ENCODE measurements around the gene FAM53B.

FAM53B gene

DNA sequence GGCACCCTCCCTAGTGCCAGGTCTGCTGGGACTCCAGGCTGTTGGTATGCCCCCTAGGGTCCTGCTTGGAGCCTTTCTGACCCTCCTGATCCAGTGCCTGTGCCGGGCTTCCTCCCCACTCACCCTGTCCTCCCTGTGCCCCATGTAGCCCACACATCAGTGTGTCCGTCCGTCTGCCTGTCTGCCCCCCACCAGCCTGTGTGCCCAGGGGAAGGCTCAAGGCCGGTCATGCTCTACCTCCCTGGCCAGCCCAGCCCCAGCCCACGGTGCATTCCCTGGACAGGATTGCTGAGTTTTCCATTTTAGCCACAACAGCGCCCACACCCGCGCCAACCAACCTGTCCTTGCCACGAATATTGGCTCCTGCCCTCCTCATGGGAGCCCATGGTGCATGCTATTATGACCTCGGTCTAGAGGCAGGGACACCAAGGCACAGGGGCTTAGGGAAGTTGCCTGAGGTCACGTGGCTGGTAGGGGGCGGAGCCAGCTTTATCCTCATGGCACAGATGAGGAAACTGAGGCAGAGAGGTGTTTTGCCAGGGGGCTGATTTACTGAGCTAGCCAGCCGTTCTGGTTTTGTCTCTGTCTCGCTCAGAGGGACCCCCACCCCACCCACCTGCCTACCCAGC lies 136.0 kb downstream of the FAM53B start:
- no peak for DNase-seq (ENCODE audit: low spot score)

DNA sequence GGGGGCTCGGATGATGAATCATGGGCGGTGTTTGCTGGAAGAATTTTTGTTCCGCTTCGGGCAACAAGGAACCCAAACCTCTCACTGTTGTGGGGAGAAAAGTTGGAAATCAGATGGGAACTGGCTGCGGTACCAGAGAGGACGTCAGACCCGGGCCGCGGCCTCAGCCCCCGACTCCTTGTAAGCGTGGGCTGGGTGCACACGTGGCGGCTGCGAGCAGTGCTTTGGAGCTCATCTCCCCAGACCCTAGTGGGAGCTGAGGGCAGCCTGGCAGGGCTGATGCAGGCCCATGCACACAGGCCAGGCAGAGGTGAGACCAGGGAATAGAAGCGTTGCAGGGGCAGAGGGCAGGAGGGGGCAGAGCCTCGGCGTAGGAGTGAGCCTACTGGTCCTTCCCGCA lies 136.5 kb downstream of the FAM53B start:
- no peak for DNase-seq (ENCODE audit: low spot score)

DNA sequence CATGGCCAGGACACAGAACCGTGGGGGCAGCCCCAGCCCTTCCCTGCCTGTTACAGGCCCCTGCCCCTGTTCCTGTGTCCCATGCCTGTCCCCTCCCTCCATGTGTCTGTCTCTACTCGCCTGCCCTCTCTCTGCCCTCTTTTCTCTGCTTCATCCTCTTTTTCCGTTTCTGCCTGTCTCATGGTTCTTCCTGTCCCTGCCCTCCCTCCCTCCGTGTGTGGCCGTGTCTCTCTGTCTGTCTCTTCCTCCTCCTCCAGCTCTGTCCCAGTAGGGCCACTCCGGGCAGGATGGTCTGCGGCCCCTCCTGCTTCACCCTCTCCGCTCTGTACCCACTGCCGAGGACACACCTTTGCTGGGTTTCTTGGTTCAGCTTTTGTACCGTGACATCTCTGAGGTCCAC lies 137.4 kb downstream of the FAM53B start:
- DNase-seq (ENCODE audit: low spot score): no peak

DNA sequence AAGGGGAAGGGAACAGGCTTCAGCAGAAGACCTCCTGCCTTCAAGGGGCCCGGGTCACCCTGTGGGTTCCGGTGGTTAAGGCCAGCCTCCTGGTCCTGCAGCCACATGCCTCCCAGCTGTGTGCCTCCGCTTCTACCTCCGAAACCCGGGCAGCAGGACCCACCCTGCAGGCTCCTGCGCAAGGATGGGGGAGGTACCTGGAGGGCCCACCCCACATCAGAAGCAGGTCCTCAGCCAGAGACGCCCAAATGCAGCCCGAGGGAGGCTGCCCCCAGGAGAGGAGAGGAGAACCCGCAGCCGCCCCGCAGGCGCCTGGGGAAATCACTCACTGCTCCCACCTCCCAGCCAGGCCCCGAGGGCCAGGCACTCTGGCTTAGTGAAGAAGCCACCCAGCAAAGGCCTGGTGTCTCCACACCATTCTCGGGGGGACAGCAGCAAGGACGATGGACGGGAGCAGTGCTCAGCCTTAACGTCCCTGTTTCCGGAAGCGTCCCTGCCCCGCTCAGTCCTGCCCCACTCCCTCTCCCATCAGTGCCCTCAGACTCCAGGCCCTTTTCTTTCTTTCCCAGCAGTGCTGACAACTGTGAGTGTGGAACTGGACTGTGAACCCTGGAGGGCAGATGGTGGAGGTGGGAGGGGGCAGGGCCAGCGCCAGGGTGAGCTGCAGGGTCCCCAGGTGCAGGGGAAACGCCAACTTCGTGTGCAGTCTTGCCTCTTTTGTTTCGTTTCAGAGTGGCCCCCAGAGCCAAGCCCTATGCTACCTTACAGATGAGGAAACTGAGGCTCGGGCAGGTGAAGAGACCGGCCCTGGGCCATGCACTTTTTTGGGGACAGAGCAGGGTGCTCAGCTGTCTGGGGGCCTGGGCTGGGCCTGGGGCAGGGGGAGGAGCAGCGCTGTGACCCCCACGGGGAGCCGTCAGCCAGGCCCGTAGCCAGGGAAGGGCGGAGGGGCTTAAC lies 138.0 kb downstream of the FAM53B start:
- no peak for DNase-seq (ENCODE audit: low spot score)

DNA sequence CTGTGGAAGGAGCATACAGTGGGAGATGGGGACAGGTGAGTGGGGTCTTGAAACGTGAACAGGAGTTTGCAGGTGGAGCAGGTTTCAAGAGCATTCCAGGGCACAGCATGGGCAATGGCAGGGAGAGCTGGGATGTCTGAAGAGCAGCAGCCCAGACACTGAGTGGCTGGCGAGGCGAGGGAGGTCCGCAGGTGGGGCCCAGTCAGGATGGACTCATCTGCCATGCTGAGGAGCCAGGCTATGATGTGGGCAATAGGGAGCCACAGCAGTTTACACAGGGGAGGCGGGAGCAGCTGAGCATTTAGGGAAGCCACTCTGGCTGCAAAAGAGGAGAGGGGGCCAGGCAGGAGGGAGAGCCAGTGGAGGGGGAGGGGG lies 138.7 kb downstream of the FAM53B start:
- no peak for DNase-seq (ENCODE audit: low spot score)

DNA sequence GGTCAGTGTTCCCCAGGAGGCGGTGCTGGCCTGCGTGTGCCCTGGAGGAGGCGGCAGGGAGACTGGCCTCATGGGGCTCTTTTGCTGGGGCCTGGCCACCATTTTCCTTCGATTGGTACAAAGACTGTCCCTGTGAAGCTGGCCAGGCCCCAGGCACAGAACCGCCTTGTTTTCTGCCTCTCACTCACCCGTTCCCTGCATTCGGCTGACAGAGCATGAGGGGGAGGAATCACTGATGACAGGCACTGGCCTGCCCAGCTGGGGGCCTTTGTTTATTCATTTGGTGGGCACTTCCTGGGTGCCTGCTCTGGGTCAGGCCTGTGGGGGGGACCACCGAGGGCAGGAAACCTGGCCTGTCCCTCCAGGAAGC lies 139.2 kb downstream of the FAM53B start:
- DNase-seq (ENCODE audit: low spot score): no peak

DNA sequence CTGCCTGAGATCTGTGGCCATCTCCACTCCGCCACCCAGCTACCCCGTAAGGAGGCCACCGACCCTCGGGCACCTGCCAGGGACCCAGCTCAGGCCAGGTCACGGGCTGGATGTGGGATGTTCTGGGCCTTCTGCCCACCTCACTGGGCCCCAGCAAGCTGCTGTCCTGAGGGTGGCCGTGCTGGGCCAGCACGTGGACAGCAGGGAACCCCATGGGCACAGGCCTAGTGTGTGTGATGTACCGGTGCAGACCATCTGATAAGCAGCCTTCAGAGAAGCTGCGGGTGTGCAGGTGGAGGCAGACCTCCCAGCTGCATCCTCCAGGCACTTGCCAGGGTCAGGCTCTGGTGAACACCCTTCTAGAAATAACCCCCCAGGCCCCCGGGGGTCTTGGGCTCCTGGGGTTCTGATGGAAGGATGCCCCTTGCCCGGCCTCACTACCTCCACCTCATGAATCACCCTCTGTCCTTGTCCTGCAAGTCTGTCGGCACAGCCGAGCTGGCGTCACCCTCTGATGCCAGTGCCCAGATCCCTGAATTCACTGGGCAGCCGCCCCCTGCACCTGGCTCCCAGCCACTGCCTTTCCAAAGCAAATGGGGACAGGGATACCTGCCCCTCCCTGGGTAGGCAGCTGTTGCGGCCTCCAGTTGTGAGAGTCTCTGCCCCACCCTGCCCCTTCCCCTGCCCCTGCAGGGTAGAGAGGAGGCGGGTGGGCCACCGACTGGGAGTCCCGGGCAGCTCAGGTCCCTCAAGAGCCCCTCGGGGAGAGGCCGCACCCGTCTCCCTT lies 139.8 kb downstream of the FAM53B start:
- DNase-seq (ENCODE audit: low spot score): no peak

DNA sequence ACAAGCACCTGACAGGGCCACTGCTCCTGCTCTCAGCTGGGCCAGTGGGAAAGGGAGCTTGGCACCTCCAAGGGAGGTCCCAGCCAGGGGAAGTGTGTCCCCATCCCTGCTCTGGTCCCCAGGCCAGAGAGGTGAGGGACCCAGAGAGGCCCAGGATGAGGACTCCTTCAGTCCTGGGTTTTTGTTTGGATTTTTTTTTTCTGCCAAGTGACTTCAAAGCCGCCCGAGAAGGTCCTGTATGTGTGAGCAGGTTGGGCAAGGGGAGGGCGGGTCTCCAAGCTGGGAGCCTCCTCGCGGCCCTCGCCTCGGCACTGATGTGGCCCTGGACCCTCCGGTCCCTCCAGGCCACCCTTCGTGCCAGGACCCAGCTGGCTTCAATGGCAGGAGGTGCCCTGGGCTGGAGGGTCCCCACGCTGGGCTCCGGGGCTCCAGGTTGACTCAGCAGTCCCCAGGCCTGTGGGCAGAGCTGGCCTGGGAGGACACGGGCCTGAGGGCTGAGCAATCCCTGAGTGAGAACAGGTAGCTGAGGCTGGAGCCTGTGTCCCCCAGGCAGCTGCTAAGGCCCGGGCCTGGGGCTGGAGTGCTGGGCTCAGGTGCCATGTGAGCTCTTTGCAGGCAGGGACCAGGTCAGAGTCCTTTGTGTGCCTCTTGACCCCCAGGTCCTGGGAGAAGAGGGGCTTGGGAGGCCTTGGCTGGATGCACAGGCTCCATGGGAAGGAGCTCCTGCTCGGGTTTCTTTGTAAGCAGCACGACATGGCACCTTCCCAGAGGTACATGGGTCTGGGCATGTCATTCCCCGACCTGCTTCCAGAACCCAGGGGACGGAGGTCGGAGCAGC lies 140.6 kb downstream of the FAM53B start:
- DNase-seq (ENCODE audit: low spot score): no peak

DNA sequence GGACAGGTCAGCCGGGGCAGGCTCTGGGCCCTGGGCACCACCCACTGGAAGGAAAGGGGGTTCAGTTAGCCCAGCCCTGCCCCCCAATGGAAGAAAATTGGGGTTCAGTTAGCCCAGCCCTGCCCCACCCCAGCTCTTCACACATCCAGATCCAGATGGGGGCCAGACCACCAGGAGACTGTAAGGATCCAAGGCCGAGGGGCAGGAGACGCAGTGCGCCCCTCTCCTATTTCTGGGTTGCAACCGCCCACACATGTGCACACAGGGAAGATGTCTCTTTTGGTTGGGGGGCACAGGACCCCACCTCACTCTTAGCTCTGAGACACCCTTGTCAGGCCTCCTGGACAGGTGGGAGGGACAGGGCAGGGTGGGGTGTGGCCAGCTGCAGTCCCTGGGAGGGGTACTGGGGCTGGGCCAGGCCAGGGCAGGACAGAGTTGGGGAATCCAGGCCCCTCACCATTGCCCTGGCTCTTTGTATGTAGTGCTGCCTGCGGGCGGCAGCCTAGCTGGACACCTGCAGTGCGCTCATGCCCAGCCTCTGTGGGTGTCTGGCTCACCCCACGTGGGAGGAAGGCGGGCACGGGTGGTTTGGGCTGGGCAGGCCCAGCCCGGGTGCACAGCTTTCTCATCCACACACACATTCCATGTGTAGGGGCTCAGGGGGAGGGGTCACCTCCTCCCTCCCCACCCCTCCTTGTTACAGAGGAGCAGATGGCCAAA lies 141.4 kb downstream of the FAM53B start:
- no peak for DNase-seq (ENCODE audit: low spot score)

DNA sequence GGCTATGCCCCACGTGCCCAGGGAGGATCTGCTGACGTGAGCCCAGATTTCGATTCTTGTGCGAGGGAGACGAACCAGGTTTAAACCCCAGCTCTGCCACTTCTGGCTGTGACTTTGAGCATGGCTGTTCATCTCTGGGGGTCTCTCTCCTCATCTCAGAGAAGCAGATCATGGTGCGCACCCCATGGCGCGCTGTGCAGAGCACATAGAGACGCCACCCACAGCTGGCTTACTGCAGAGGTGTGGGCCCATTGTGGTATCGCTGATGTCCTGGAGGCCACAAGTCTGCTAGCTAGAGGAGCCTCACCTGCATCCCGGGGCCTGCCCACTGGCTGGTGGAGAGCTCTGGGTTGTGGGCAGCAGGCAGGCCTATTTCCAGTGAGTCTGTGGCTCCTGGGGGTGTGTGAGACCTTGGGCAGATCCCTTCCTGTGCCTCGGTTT lies 142.0 kb downstream of the FAM53B start:
- DNase-seq (ENCODE audit: low spot score): no peak

DNA sequence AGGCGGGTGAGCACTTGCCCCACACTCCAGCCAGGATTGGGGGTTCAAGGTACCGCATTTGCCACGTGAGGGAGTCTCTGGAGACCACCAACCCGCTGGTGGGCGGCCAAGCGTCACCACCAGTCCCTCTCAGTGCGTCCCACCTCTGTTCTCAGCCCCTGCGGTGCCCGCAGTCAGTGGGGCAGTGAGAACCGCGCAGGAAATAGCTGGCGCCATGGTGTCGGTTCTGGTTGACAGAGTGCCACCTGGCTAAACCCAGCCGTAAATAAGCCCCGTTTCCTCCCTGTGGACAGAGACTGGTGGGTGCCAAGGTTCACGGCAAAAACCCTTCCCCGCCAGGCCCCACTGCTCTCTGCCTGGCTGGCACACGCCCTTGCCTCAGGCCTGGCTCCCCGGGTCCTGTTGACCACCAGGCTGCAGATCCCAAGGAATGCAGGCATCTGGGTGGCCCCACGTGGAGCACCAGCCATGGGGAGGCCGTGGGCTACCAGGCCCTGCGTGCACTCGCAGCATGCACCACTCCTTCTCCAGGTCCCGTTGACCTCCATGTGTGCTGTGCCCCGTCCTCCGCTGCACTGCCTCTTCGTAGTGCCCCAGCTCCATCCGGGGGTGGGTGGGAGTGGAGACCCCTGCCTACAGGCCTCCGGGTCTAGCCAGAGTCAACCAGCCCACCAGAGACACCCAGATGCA lies 142.6 kb downstream of the FAM53B start:
- DNase-seq (ENCODE audit: low spot score): no peak

DNA sequence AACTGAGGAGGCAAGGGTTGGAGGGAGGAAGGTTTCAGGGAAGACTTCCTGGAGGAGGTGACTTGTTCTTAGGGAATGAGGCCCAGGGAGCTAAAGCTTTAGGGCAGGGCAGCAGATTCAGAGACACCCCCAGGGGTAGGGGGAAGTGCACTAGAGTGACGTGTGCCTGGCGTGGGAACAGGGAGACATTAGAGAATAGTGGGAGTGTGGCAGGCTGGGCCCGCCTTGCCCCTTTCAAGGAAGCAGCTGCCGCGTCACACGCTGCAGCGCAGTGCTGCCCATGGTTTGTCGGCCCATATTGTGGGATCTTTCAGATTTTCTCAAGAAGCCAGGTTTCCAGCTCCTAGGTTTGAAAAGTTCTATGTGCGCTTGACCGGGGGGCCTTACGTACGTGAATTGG lies 143.2 kb downstream of the FAM53B start:
- no peak for DNase-seq (ENCODE audit: low spot score)

DNA sequence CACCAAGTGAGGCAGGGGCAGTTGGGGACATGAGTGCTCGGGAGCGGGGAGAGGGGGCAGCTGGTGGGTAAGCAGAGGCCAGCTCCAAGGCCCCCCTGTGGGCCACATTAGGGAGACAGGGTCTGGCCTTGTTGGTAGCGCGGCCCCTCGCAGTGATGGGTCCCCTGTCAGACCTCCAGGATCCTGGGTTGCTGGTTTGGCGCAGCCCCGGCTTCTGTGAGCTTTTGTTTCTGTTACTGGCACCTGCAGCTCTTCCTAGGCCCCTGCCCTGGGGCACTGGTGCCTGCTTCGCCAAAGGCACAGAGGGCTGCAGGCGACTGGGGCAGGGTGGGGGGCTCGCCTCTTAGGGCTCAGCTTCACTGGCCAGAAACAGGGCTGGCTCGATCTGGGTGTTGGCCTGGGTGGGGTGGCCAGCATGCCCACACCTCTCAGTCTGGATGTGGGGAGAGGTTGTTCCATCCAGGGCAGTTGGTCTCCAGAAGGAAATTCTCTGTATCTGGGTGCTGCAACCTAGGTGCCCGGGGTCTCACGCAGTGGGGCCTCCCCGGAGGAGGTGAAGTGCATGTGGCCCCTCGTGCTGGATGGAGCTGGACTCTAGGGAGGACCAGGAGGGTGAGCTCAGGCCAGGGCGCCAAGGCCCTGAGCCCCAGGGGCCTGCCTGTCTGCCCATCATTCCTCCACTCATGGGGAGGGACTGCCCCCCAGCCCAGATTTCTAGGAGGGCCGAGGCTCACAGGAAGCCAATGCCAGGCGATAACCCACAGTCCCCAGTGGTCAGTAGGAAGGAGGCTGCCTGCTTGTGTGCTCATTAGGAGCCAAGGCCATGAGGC lies 143.9 kb downstream of the FAM53B start:
- no peak for DNase-seq (ENCODE audit: low spot score)

DNA sequence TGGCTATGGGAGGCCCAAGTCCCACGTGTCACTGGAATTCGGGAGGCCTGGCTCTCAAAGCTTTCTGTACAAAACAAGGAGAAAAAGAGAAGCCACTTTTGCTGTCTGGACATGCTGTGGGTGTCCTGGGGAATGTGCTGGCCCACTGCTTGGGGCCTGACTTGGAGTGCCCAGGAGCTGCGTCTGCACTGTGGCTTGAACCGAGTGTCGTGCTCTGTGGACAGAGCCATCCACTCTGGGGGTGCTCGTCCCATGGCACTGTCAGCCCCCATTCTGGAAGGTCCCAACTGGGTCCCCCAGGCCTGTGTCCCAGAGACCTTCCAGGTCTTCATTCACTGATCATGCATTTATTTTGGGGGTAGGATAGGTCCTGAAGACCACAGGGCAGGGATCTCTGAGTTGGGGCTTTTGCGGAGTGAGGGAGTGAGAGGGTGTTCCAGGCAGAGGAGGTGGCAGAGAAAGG lies 144.6 kb downstream of the FAM53B start:
- DNase-seq (ENCODE audit: low spot score): no peak

DNA sequence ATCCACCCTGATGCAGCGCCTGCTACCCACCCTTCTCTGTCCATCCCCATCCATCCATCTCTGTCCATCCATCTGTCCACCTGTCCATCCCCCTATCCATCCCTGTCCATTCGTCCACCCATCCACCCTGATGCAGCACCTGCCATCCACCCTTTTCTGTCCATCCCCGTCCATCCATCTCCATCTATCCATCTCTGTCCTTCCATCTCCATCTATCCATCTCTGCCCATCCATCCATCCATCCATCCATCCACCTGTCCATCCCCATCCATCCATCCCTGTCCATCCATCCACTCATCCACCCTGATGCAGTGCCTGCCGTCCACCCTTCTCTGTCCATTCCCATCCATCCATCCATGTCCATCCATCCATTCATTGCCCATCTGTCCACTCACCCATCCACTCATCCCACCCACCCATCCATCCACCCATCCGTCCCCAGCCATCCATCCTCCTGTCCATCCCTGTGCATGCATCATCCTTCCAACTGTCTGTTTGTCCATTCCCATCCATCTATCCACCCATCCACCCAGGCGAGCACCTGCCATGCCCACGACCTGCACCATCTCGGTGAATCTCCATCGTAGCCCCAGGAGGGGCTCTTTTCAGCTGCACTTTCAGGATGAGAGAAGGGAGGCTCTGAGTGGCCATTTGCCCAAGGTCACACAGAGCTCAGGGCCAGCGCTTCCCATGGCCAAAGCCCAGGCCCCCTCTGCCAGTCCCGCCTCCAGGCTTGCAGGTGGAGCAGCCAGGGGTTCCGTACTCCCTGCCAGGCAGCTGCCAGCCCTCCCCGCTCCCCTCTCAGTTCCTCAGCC lies 145.2 kb downstream of the FAM53B start:
- DNase-seq (ENCODE audit: low spot score): no peak

DNA sequence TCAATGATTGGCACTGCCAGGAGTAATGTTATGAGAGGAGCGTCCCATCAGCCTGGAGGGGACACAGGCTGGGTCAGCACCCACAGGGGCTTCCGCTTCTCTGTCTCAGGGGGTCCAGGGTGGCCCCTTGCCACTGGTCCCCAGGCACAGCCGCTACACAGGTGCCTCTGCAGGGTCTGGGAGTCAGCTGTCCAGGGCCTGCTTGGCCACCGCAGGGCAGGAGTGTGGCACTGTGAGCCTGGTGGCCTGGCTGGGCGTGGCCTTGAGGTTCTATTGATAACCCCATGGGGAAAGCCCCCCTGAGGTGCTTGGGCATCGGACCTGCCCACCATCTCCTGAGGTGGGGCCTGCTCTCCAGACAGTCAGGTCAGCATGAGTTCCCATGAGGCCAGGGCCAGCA lies 146.0 kb downstream of the FAM53B start:
- DNase-seq (ENCODE audit: low spot score): no peak

DNA sequence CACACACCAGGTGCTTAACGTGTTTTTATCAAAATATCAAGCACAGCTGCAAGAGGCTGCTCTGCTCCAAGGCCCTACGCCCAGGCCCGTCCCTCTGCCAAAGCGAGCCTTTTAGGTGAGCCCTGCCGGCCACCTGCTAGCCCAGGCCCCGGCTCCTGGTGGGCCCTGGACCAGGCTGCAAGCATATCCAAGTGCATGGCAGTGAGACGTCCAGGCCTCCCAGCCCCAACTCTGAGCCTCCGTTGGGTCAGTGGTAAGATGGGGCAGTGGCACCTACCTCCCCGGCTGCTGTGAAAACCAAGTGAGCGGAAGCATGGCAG lies 146.4 kb downstream of the FAM53B start:
- no peak for DNase-seq (ENCODE audit: low spot score)

DNA sequence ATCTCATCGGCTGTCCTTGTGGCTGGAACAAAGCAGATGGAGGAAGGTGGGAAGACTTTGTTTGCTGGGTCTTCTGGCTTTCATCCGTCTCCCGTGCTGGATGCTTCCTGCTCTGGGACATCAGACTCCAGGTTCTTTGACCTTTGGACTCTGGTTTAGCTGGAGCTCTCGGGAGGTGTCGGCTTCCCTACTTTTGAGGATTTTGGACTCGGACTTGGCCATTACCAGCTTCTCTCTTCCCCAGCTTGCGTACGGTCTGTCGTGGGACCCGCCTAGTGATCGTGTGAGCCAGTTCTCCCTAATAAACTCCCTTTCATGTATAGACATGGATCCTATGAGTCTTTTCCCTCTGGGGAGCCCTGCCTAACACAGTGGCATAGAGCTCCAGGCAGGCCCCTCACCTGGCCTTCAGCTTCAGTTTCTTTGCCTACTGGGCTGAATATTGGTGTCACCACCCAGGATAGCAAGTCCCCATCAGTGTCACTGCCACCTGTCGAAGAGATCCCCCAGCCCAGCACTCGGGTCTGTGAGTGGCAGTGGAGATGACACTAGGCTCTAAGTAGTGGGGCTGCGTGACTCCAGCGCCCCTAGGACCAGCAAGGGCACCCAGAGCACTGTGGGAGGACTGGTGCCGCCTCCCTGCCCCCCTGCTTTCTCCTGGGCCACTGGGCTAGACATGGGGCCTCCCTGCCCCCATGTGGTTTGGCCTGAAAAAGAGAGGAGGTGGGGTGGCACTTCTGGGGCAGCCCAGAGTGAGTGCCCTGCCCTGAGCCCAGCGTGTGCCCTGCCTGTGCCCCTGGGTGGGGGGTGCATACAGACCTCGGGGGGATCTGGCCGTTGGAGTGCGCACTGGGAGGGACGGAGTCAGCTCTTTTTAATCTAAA lies 147.0 kb downstream of the FAM53B start:
- DNase-seq (ENCODE audit: low spot score): no peak

Measured in left forelimb (tissue), 1 donor.